GM12878 (cell line): ENCODE measurements around the gene GFM2. TPM values are rescaled to one million over a fixed set of nuclear protein-coding genes. Genes with fewer than 3 reads are reported as not detected.

ENCODE experiments used
- CBX5 ChIP-seq: sonication (generic); IDR thresholded peaks from 2 replicates; pipeline ENCODE4 v1.6.1; 2016; ENCODE audit warnings: low read depth, moderate library complexity, mild to moderate bottlenecking, inconsistent platforms
- CHD2 ChIP-seq: IDR thresholded peaks from 2 replicates; pipeline ENCODE4 v1.6.1; 2011; ENCODE audit warnings: low read depth, low read length, improper control_type of control experiment, borderline replicate concordance
- ETV6 ChIP-seq, 2 experiments: fragments of 450-650 bp in 1 of 2; IDR thresholded peaks in 1 of 2; conservative IDR thresholded peaks in 1 of 2; 2 replicates each; pipeline ENCODE4 v1.6.1; 2014; ENCODE audit warnings: antibody characterized with exemption in 1 of 2, borderline replicate concordance in 1 of 2, low read depth in 1 of 2, mild to moderate bottlenecking in 1 of 2, moderate library complexity in 1 of 2
- GABPA ChIP-seq: IDR thresholded peaks from 2 replicates; pipeline ENCODE4 v1.6.1; 2014; ENCODE audit warnings: antibody characterized with exemption, low read depth, mild to moderate bottlenecking, inconsistent platforms
- HDAC6 ChIP-seq: fragments of 200-600 bp; sonication (generic); IDR thresholded peaks from one replicate; pipeline ENCODE4 v1.8.0; 2017; ENCODE audit warnings: antibody characterized with exemption; ENCODE audit not compliant: unreplicated experiment
- LARP7 ChIP-seq: fragments of 450-650 bp; IDR thresholded peaks from 2 replicates; pipeline ENCODE4 v1.6.1; 2017; ENCODE audit warnings: mild to moderate bottlenecking
- MTA2 ChIP-seq: fragments of 450-650 bp; IDR thresholded peaks from 2 replicates; pipeline ENCODE4 v1.6.1; 2016; ENCODE audit warnings: low read depth, mild to moderate bottlenecking, moderate library complexity
- MYB ChIP-seq: fragments of 150-350 bp; IDR thresholded peaks from 2 replicates; pipeline ENCODE4 v1.6.1; 2014; ENCODE audit warnings: mild to moderate bottlenecking, low read depth, low read length, borderline replicate concordance
- NR2C1 ChIP-seq: fragments of 450-650 bp; IDR thresholded peaks from 2 replicates; pipeline ENCODE4 v1.6.1; 2017; ENCODE audit warnings: antibody characterized with exemption, mild to moderate bottlenecking, moderate library complexity
- PML ChIP-seq: IDR thresholded peaks from 2 replicates; pipeline ENCODE4 v1.6.1; 2012; ENCODE audit warnings: low read length, inconsistent platforms
- POLR2A ChIP-seq: IDR thresholded peaks from 2 replicates; pipeline ENCODE4 v1.6.1; 2011; ENCODE audit warnings: low read depth, mild to moderate bottlenecking, low read length
- POLR2AphosphoS5 ChIP-seq: IDR thresholded peaks from 2 replicates; pipeline ENCODE4 v1.6.1; 2011; ENCODE audit warnings: mild to moderate bottlenecking, low read length, inconsistent platforms
- RB1 ChIP-seq: fragments of 450-650 bp; formaldehyde crosslinking; IDR thresholded peaks from 2 replicates; pipeline ENCODE4 v1.6.1; 2017; ENCODE audit warnings: mild to moderate bottlenecking, borderline replicate concordance
- RCOR1 ChIP-seq: conservative IDR thresholded peaks from 2 replicates; pipeline ENCODE4 v1.6.1; 2012; ENCODE audit warnings: low read depth, low read length, improper control_type of control experiment
- SMARCA5 ChIP-seq: fragments of 450-650 bp; IDR thresholded peaks from 2 replicates; pipeline ENCODE4 v1.6.1; 2017; ENCODE audit warnings: mild to moderate bottlenecking
- SUPT20H ChIP-seq: IDR thresholded peaks from 2 replicates; pipeline ENCODE4 v1.6.1; 2011; ENCODE audit warnings: low read depth, mild to moderate bottlenecking, low read length, moderate library complexity, borderline replicate concordance; ENCODE audit not compliant: control insufficient read depth
- polyA plus RNA-seq, 11 experiments: library from polyadenylated mRNA; depleted of rRNA in 4 of 11; unstranded in 6 of 11; stranded (reverse) in 5 of 11; fragments of >200 nt; fragmentation: Nextera tagmentation in 4 of 11; fragmentation: Illumina TruSeq in 1 of 11; extraction: Ambion mirVana in 4 of 11; extraction: Trizol in 1 of 11; gene quantifications; 1 replicate in 1 of 11; 2 replicates in 10 of 11; pipeline versions ENCODE4 v1.2.1 to v1.2.3, GENCODE V29; 2011 to 2016; ENCODE audit warnings: inconsistent platforms in 2 of 11, missing spikeins in 2 of 11, low read depth in 1 of 11
- total RNA-seq, 4 experiments: library from RNA; depleted of rRNA in 3 of 4; stranded (reverse); fragments of >200 nt in 3 of 4; fragmentation: Illumina TruSeq in 1 of 4; extraction: Trizol in 1 of 4; gene quantifications; 2 replicates each; pipeline versions ENCODE4 v1.2.1 to v1.2.3, GENCODE V29; 2013 to 2021
- TF ChIP-seq, protein P1 (sequence below): fragments of 450-650 bp; IDR thresholded peaks from 2 replicates; pipeline ENCODE4 v1.6.1; 2016; ENCODE audit warnings: mild to moderate bottlenecking, moderate library complexity, borderline replicate concordance
- TF ChIP-seq, protein P2 (sequence below): fragments of 150-350 bp; IDR thresholded peaks from 2 replicates; pipeline ENCODE4 v1.6.1; 2016; ENCODE audit warnings: low read depth, low read length
- TF ChIP-seq, protein P3 (sequence below): fragments of 450-650 bp; IDR thresholded peaks from 2 replicates; pipeline ENCODE4 v1.6.1; 2016; ENCODE audit warnings: mild to moderate bottlenecking
- TF ChIP-seq, protein P4 (sequence below): IDR thresholded peaks from 2 replicates; pipeline ENCODE4 v1.6.1; 2011; ENCODE audit warnings: low read depth, low read length, improper control_type of control experiment, borderline replicate concordance

Gene GFM2
- total and polyA plus RNA-seq, 10 of the 15 experiments (the other 5 are each of a cell fraction or from before 2014, with no cell fraction given) = 19.9 to 51.3 (median 32.7) TPM

DNA sequence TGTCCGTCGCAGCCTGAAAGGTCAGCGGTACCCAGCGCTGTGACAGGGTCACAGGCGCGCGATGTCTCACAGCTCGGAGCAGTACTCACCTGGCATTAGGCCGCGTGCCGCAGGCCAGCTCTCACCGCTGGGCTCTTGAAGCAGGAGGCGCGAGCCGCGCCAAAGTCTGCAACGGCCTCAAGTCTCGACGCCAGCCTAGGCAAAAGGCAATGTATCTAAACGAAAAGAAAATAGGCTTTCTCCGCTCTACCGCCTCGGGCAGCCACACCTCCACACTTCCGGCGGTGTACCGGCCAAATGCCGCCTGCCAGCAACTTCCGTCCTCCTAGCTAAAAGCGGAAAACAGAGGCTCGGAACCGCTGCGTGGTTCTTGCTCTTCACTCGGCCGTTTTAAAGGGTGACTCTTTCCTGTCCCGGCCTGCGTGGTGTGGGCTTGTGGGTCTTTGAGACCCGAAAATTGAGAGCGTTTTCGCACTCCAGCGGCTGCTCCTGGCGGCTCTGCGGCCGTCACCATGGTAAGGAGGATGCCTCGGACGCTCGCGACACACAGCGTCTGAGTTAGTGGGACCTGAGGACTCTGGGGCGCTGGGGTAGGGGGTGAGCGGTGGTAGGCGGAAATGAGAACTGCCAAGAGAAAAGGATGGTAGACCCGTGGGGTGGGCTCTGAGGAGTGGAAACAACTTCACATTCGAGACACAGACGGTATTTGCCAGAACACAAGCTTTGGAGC, at the start of gene GFM2, which contains the start of gene NSA2 (continued):
- TF ChIP-seq, protein P1, sequence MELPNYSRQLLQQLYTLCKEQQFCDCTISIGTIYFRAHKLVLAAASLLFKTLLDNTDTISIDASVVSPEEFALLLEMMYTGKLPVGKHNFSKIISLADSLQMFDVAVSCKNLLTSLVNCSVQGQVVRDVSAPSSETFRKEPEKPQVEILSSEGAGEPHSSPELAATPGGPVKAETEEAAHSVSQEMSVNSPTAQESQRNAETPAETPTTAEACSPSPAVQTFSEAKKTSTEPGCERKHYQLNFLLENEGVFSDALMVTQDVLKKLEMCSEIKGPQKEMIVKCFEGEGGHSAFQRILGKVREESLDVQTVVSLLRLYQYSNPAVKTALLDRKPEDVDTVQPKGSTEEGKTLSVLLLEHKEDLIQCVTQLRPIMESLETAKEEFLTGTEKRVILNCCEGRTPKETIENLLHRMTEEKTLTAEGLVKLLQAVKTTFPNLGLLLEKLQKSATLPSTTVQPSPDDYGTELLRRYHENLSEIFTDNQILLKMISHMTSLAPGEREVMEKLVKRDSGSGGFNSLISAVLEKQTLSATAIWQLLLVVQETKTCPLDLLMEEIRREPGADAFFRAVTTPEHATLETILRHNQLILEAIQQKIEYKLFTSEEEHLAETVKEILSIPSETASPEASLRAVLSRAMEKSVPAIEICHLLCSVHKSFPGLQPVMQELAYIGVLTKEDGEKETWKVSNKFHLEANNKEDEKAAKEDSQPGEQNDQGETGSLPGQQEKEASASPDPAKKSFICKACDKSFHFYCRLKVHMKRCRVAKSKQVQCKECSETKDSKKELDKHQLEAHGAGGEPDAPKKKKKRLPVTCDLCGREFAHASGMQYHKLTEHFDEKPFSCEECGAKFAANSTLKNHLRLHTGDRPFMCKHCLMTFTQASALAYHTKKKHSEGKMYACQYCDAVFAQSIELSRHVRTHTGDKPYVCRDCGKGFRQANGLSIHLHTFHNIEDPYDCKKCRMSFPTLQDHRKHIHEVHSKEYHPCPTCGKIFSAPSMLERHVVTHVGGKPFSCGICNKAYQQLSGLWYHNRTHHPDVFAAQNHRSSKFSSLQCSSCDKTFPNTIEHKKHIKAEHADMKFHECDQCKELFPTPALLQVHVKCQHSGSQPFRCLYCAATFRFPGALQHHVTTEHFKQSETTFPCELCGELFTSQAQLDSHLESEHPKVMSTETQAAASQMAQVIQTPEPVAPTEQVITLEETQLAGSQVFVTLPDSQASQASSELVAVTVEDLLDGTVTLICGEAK = peak; percentile 100
- TF ChIP-seq GABPA = peak; percentile 100
- no peak for TF ChIP-seq MTA2
- TF ChIP-seq, protein P2, sequence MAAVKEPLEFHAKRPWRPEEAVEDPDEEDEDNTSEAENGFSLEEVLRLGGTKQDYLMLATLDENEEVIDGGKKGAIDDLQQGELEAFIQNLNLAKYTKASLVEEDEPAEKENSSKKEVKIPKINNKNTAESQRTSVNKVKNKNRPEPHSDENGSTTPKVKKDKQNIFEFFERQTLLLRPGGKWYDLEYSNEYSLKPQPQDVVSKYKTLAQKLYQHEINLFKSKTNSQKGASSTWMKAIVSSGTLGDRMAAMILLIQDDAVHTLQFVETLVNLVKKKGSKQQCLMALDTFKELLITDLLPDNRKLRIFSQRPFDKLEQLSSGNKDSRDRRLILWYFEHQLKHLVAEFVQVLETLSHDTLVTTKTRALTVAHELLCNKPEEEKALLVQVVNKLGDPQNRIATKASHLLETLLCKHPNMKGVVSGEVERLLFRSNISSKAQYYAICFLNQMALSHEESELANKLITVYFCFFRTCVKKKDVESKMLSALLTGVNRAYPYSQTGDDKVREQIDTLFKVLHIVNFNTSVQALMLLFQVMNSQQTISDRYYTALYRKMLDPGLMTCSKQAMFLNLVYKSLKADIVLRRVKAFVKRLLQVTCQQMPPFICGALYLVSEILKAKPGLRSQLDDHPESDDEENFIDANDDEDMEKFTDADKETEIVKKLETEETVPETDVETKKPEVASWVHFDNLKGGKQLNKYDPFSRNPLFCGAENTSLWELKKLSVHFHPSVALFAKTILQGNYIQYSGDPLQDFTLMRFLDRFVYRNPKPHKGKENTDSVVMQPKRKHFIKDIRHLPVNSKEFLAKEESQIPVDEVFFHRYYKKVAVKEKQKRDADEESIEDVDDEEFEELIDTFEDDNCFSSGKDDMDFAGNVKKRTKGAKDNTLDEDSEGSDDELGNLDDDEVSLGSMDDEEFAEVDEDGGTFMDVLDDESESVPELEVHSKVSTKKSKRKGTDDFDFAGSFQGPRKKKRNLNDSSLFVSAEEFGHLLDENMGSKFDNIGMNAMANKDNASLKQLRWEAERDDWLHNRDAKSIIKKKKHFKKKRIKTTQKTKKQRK = peak; percentile 44; the same call in 1 of the 2 replicates
- 0 out of 2 replicates have a peak, but pooled peaks have one; percentile 62 for TF ChIP-seq RCOR1
- no peak for TF ChIP-seq MYB
- TF ChIP-seq POLR2AphosphoS5 = peak; percentile 86
- TF ChIP-seq ETV6 (conservative IDR thresholded peaks at IDR 0.05 in 1 of 2, IDR thresholded peaks at IDR 0.05 in 1 of 2; ENCODE audit: borderline replicate concordance in 1 of 2, low read depth in 1 of 2) = peak in 1 of 2 experiments; percentile 52; a peak in 2 of 4 replicates
- TF ChIP-seq NR2C1 = peak; percentile 74
- TF ChIP-seq SUPT20H = no peak
- peak; percentile 65 for TF ChIP-seq LARP7
- peak; percentile 74; the same call in 1 of the 2 replicates for TF ChIP-seq CHD2
- no peak for TF ChIP-seq HDAC6
- TF ChIP-seq, protein P3, sequence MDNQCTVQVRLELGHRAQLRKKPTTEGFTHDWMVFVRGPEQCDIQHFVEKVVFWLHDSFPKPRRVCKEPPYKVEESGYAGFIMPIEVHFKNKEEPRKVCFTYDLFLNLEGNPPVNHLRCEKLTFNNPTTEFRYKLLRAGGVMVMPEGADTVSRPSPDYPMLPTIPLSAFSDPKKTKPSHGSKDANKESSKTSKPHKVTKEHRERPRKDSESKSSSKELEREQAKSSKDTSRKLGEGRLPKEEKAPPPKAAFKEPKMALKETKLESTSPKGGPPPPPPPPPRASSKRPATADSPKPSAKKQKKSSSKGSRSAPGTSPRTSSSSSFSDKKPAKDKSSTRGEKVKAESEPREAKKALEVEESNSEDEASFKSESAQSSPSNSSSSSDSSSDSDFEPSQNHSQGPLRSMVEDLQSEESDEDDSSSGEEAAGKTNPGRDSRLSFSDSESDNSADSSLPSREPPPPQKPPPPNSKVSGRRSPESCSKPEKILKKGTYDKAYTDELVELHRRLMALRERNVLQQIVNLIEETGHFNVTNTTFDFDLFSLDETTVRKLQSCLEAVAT = peak; percentile 36; the same call in 1 of the 2 replicates
- TF ChIP-seq, protein P4, sequence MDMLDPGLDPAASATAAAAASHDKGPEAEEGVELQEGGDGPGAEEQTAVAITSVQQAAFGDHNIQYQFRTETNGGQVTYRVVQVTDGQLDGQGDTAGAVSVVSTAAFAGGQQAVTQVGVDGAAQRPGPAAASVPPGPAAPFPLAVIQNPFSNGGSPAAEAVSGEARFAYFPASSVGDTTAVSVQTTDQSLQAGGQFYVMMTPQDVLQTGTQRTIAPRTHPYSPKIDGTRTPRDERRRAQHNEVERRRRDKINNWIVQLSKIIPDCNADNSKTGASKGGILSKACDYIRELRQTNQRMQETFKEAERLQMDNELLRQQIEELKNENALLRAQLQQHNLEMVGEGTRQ = no peak
- peak; percentile 82 for TF ChIP-seq POLR2A
- TF ChIP-seq RB1 = peak; percentile 73; the same call in 1 of the 2 replicates
- peak; percentile 88; the same call in 1 of the 2 replicates for TF ChIP-seq CBX5
- no peak; the same call in 1 of the 2 replicates for TF ChIP-seq SMARCA5
- peak; percentile 75; the same call in 1 of the 2 replicates for TF ChIP-seq PML
